ENCODE measurements around the gene PLXDC1.

GRCh38 chr17:39132192-39132610 lies 19.2 kb downstream of the PLXDC1 start:
- TF ChIP-seq CTCF (IDR thresholded peaks at IDR 0.05) (no peak), POLR2A (IDR thresholded peaks at IDR 0.05) (no peak)
